Measurements from ENCODE around the gene EIF4G1.

EIF4G1 gene

DNA sequence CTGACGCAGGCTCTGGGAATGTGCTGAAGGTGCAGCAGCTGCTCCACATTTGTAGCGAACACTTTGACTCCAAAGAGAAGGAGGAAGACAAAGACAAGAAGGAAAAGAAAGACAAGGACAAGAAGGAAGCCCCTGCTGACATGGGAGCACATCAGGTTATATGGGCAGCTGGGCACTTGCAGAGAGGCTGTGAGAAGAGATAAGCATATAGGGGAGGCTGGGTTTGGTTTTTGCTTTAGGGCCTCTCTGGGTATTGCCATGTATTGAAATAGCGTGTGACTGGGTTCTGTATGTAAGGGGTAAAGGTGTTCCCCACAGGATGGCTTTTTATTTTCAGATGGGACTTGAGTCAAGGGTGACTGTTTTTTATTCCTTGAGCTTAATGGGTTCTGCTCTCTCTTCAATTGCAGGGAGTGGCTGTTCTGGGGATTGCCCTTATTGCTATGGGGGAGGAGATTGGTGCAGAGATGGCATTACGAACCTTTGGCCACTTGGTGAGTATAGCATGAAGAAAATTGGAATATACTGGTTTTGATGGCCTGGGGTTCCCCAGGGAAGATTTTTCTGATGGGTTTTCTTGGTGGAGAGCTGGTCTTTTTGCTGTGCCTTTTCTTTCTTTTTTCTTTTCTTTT, 7.9 kb upstream of the EIF4G1 start:
- ATAC-seq, result no peak

DNA sequence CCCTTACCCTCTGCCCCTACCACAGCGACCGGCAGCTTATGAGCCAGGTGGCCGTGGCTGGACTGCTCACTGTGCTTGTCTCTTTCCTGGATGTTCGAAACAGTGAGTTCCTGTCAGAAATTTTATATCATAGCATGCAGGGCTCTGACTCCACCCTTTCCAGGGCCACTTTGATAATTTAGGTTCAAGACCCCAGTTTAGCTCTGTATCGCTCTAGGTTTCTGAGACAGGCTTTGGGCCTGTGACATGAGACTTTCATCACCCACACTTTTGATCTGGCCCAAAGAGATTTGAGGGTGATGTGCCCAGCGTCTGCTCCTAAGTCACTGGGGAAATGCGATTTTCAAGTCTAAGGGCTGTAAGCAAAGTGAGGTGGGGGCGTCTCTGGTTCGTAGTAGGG, 6.5 kb upstream of the EIF4G1 start:
- no peak for ATAC-seq

GRCh38 chr3:184308744-184309143, 5.7 kb upstream of the EIF4G1 start:
- no peak for ATAC-seq

DNA sequence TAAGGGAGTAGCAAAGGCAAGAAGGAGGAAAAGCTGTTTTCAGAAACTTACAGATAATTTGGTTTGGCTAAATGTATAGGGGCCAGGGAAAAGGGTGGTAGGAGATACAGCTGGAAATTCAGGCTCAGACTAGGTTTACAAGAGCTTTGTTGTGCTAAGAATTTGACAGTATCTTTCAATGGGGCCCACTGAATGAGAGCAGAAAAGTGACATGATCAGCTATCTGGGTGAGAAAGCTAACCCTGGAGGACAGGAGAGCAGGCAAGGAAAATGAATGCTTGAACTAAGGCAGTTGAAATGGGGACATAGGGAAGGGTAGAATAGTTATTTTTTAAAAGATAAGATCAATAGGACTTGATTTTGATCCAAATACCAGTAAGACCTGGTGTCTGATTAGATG, 2.8 kb upstream of the EIF4G1 start:
- no peak for ATAC-seq

- ATAC-seq, result peak; percentile 53 to 55
These were observed 515 bp downstream of the EIF4G1 start for GRCh38 chr3:184314700-184315542.

GRCh38 chr3:184315543-184315867, 1.1 kb downstream of the EIF4G1 start:
- no peak for ATAC-seq

DNA sequence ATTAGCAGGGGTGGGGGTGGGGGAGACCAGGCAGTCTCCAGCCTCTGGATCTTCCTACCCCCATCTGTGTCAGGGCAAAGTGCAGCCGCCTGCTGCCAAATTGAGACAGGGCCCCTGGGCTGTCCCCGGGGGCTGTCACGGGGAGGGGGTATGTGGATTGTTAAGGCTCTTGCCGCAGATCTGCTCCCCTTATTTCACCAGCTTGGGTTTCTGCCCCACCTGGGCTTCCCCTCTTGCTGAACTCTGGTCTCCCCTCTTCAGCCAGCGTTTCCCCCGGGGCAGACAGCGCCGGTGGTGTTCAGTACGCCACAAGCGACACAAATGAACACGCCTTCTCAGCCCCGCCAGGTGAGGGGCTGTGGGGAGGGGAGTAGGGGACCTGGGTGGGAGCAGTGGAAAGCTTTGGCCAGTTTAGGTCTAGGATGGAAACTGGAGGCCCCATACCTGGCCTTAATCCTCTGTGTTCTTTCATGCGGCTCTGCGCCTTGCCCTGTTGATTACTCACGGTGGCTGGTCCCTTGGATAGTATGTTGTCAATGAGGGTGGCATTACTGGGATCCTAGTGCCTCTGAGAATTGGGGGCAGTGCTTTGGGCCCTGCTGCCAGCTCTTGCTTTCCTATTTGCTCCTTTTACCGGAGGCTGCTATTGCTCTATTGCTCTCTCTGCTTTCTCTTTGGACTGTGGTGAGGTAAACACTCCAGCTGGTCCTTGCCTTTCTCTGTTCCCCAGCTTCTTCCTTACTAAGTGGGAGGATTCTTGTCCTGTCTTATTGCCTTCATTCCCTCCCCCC, 1.7 kb downstream of the EIF4G1 start:
- ATAC-seq, result no peak

- no peak for ATAC-seq
These were observed 2.4 kb downstream of the EIF4G1 start for GRCh38 chr3:184316792-184317191.

GRCh38 chr3:184317201-184317600, 2.8 kb downstream of the EIF4G1 start:
- ATAC-seq, result no peak

- ATAC-seq, result peak; percentile 39 to 48
These were observed 5.7 kb downstream of the EIF4G1 start for GRCh38 chr3:184320104-184320445.

- no peak for ATAC-seq
These were observed 7.3 kb downstream of the EIF4G1 start for GRCh38 chr3:184321666-184322065.

GRCh38 chr3:184322731-184323487, 8.5 kb downstream of the EIF4G1 start:
- ATAC-seq, result no peak

DNA sequence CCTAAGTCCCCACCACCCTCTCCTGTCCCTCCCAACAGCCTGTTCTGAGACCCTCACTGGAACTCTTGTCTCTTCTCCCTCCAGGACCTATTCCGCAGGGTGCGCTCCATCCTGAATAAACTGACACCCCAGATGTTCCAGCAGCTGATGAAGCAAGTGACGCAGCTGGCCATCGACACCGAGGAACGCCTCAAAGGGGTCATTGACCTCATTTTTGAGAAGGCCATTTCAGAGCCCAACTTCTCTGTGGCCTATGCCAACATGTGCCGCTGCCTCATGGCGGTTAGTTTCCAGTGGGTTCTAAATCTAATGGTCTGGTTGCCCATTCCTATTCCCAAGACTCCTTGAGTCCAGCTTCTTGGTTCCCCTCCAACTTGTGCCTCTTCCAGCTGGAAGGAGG, 9.3 kb downstream of the EIF4G1 start:
- no peak for ATAC-seq

- ATAC-seq, result no peak
These were observed 10.9 kb downstream of the EIF4G1 start for GRCh38 chr3:184325269-184325668.

GRCh38 chr3:184325715-184326369, 11.4 kb downstream of the EIF4G1 start:
- ATAC-seq, result peak; percentile 83 to 90

DNA sequence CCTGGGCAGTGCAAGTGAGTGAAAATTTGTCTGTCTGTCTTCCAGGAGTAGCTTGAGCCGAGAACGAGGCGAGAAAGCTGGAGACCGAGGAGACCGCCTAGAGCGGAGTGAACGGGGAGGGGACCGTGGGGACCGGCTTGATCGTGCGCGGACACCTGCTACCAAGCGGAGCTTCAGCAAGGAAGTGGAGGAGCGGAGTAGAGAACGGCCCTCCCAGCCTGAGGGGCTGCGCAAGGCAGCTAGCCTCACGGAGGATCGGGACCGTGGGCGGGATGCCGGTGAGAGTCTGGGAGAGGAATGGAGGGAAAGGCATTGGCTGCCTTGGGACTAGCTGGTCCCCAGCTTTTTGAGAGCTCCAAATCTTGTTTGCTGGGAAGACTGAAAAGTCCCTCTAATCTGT, 12.8 kb downstream of the EIF4G1 start:
- ATAC-seq, result no peak

DNA sequence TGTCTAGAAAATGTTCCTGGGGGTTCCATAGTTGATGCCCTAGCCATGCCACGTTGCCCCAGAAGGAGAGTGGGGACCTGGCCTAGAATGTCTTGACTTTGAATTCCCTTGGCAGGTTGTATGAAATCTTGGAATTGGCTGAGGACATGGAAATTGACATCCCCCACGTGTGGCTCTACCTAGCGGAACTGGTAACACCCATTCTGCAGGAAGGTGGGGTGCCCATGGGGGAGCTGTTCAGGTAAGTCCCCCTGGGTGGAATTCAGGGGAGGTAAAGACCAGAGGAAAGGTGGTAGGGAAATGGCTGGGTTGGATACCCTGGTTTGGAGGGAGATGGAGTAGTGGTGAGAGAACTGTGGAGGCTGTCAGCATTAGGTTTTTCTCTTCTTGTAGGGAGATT, 14.1 kb downstream of the EIF4G1 start:
- ATAC-seq, result no peak

DNA sequence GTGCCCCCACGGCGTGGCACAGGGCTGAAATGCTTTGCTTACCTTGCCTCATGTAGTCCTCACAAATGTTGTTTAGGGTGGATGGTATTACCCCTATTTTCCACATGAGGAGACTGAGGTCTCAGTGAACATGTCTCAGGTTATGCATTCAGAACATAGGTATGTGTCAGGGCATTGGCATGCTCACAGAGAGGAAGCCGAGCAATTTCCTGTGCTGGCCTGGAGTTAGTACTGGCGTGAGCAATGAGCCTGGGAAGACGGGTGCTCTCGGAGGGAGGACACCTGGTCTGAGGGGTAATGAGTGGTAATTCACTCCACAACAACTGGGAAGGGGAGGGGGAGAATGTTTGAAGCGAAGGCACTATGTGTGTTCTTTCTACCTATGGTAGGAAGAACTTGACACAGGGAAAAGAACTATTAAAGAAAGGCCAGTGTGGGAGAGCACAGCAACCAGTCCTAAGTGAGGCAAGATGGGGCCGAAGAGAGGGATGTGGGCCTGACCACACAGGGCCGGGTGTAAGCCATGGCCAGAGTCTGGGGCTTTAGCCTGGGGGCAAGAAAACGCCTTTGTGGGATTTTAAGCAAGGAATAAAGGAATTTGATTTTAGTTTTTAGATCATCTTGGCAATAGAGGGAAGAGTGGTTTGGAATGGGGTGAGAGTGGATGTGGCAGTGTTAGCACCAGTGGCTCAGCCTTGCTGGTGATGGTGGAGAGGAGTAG, 18.1 kb downstream of the EIF4G1 start:
- no peak for ATAC-seq

GRCh38 chr3:184333190-184333589, 18.8 kb downstream of the EIF4G1 start:
- no peak for ATAC-seq

DNA sequence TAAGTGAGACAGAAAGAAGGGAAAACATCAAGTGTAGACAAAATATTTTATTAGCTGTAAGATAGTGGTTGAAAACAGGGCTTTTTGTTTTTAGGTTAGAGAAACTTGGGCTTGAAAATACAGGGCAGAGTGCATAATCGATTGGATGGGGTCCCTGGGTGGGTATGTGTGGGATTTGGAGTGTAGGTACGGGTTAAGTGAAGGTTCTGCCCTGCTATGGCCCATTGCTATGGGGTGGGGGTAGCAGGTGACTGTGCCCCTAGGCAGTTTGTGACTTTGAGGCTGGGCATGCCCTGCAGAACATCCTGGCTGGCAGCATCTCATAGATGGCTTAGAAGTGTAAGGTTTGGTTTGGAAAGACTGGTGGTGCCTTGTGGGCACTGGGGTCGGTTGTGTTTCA, 19.3 kb downstream of the EIF4G1 start:
- ATAC-seq, result no peak

DNA sequence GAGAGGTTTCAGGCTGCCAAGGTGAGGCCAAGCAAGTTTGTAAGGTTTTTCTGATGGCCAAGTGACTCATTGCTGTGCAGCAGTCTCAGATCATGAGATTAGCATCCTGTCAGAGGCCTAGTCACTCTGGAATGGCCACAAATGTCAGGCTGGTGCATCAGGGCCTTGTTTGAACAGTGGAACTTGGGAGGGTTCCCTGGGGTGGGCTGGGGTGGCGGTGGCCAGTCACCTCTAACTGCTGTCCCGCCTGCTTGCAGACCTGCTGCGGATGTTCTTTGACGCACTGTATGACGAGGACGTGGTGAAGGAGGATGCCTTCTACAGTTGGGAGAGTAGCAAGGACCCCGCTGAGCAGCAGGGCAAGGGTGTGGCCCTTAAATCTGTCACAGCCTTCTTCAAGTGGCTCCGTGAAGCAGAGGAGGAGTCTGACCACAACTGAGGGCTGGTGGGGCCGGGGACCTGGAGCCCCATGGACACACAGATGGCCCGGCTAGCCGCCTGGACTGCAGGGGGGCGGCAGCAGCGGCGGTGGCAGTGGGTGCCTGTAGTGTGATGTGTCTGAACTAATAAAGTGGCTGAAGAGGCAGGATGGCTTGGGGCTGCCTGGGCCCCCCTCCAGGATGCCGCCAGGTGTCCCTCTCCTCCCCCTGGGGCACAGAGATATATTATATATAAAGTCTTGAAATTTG, 20.2 kb downstream of the EIF4G1 start:
- peak; percentile 76 to 81 for ATAC-seq
